ENCODE measurements around the gene UNC13B. TPM values are rescaled to one million over a fixed set of nuclear protein-coding genes. Genes with fewer than 3 reads are reported as not detected.

Gene UNC13B
- total and polyA plus RNA-seq, 2 experiments from 2014 or later: 8.7 to 52.1 TPM

- Histone ChIP-seq H3K79me2 (replicated peaks; ENCODE audit: insufficient read depth) (peaks cover 12% of the 10 kb centered on the region; the same call in 1 of the 2 replicates), H3K27me3 (ENCODE audit: insufficient read depth) (no peaks in the 10 kb centered on the region), H3K4me1 (ENCODE audit: insufficient read depth) (no peaks in the 10 kb centered on the region), H3K36me3 (ENCODE audit: insufficient read depth) (no peaks in the 10 kb centered on the region), H3K27ac (ENCODE audit: low read depth) (no peak overlapping the region), H3K9me2 (ENCODE audit: insufficient read depth) (no peaks in the 10 kb centered on the region), H3K4me3 (no peak overlapping the region), H3F3A (replicated peaks; ENCODE audit: low read depth) (no peaks in the 10 kb centered on the region), H4K20me1 (replicated peaks; ENCODE audit: insufficient read depth) (0 out of 2 replicates have a peak, but pooled peaks cover 5% of the 10 kb centered on the region), H3K4me2 (no peak overlapping the region), H2AFZ (no peak overlapping the region)
- DNase-seq (ENCODE audit: low spot score): no peak
- Mint-ChIP-seq H3K4me3 (no peak overlapping the region), H3K4me1 (peaks cover 7% of the 10 kb centered on the region), H3K9me3 (no peaks in the 10 kb centered on the region), H3K27me3 (ENCODE audit: insufficient read depth, low read depth, poor library complexity) (peaks cover 2% of the 10 kb centered on the region), H3K36me3 (ENCODE audit: low read depth) (no peaks in the 10 kb centered on the region), H3K27ac (no peak overlapping the region)
- no peak for TF ChIP-seq POLR2AphosphoS5 (IDR thresholded peaks at IDR 0.05; ENCODE audit: low read depth)
- TF ChIP-seq ZNF331 (CRISPR knock-in tag; IDR thresholded peaks at IDR 0.05; ENCODE audit: low read depth): no peak
- TF ChIP-seq ETS1 (IDR thresholded peaks at IDR 0.05): no peak
- no peak for TF ChIP-seq EZH2phosphoT487 (IDR thresholded peaks at IDR 0.05; ENCODE audit: unreplicated experiment)
- no peak for TF ChIP-seq REST (IDR thresholded peaks at IDR 0.05; ENCODE audit: unreplicated experiment)
- TF ChIP-seq JUNB (IDR thresholded peaks at IDR 0.05; ENCODE audit: unreplicated experiment): no peak
- TF ChIP-seq CTCF (conservative IDR thresholded peaks at IDR 0.05; ENCODE audit: low read depth in 2 of 2): no peak
- TF ChIP-seq ZNF114 (CRISPR knock-in tag; IDR thresholded peaks at IDR 0.05): no peak
- no peak for TF ChIP-seq CREB1 (CRISPR knock-in tag; IDR thresholded peaks at IDR 0.05; ENCODE audit: low read depth)
- TF ChIP-seq NANOG (IDR thresholded peaks at IDR 0.05; ENCODE audit: borderline replicate concordance): no peak
- TF ChIP-seq STAT1 (IDR thresholded peaks at IDR 0.05; ENCODE audit: unreplicated experiment): no peak
- no peak for TF ChIP-seq EZH2 (IDR thresholded peaks at IDR 0.05; ENCODE audit: low read depth, unreplicated experiment)
- TF ChIP-seq ZNF462 (CRISPR knock-in tag; IDR thresholded peaks at IDR 0.05): no peak
- no peak for ATAC-seq
These were observed 67.4 kb downstream of the UNC13B start for GRCh38 chr9:35229066-35229778.
